GM12865 (cell line): Measurements from ENCODE around the gene MEG3.

ENCODE experiments used
- DNase-seq: peaks from one replicate; pipeline ENCODE4 v3.0.0; 2010; ENCODE audit warnings: low read depth
- H3K4me3 ChIP-seq: 2 replicates; pipeline ENCODE4 v1.5.1; 2011; ENCODE audit warnings: mild to moderate bottlenecking, low read depth, low read length, control low read depth
- CTCF ChIP-seq: IDR thresholded peaks from 2 replicates; pipeline ENCODE4 v1.5.1; 2011; ENCODE audit warnings: low read length, control low read depth, low read depth, inconsistent platforms; ENCODE audit not compliant: insufficient read depth; ENCODE audit errors: missing control alignments

MEG3 gene

GRCh38 chr14:100891051-100891450, 65.1 kb downstream of the MEG3 start:
- no peak for DNase-seq
- no peak for TF ChIP-seq CTCF
- H3K4me3 ChIP-seq, result no peak overlapping the region

- H3K4me3 ChIP-seq, result no peak overlapping the region
- no peak for DNase-seq
- TF ChIP-seq CTCF, result no peak
These were observed 65.9 kb downstream of the MEG3 start for GRCh38 chr14:100891501-100892445.

- DNase-seq, result no peak
- TF ChIP-seq CTCF, result no peak
- no peak overlapping the region for H3K4me3 ChIP-seq
These were observed 66.7 kb downstream of the MEG3 start for GRCh38 chr14:100892496-100893227.

- TF ChIP-seq CTCF, result no peak
- no peak overlapping the region for H3K4me3 ChIP-seq
- no peak for DNase-seq
These were observed 67.3 kb downstream of the MEG3 start for GRCh38 chr14:100893228-100893601.

GRCh38 chr14:100893760-100894159, 67.8 kb downstream of the MEG3 start:
- H3K4me3 ChIP-seq, result no peak overlapping the region
- TF ChIP-seq CTCF, result no peak
- no peak for DNase-seq

GRCh38 chr14:100894416-100894815, 68.5 kb downstream of the MEG3 start:
- DNase-seq, result no peak
- TF ChIP-seq CTCF, result no peak
- no peak overlapping the region for H3K4me3 ChIP-seq

GRCh38 chr14:100895411-100895810, 69.5 kb downstream of the MEG3 start:
- no peak for DNase-seq
- TF ChIP-seq CTCF, result no peak

More at GRCh38 chr14:100895411-100895810, 69.5 kb downstream of the MEG3 start:
- H3K4me3 ChIP-seq, result no peak overlapping the region
